Kidney (tissue), 14 donors: ENCODE results near the gene ZMYND10. TPM values are rescaled to one million over a fixed set of nuclear protein-coding genes. Genes with fewer than 3 reads are reported as not detected.

ENCODE experiments used
- DNase-seq, 5 donors: peaks; one replicate each; pipeline ENCODE4 v3.0.0-alpha.2; 2013 to 2020
- FAIRE-seq: peaks from 2 replicates; lab custom pipeline; 2012; peaks lifted over from hg19 to GRCh38; lab: Jason Lieb, UNC
- H3K27ac ChIP-seq, 2 donors: one replicate each; pipeline ENCODE4 v1.7.0; 2013; ENCODE audit warnings: low read depth in 2 of 2, low read length in 2 of 2, inconsistent platforms in 1 of 2
- H3K27me3 ChIP-seq: one replicate; pipeline ENCODE4 v1.7.1; 2013; ENCODE audit warnings: low read length, inconsistent platforms; ENCODE audit not compliant: control insufficient read depth, insufficient read depth
- H3K36me3 ChIP-seq, 3 donors: one replicate each; pipeline versions ENCODE4 v1.7.0 to v1.7.1; 2013; ENCODE audit warnings: low read length in 3 of 3, control low read depth in 1 of 3, inconsistent platforms in 1 of 3; ENCODE audit not compliant: insufficient read depth in 3 of 3, control insufficient read depth in 2 of 3
- H3K4me1 ChIP-seq, 3 donors: one replicate each; pipeline versions ENCODE4 v1.7.0 to v1.7.1; 2013; ENCODE audit warnings: low read length in 3 of 3, inconsistent platforms in 1 of 3, low read depth in 1 of 3; ENCODE audit not compliant: control insufficient read depth in 2 of 3, insufficient read depth in 2 of 3
- H3K4me3 ChIP-seq, 3 donors: one replicate each; pipeline versions ENCODE4 v1.7.0 to v1.8.1; 2013; ENCODE audit warnings: low read length in 3 of 3, control low read depth in 1 of 3, inconsistent platforms in 1 of 3
- H3K9ac ChIP-seq, 3 donors: one replicate each; pipeline versions ENCODE4 v1.7.0 to v1.7.1; 2013; ENCODE audit warnings: low read length in 3 of 3, control low read depth in 1 of 3, inconsistent platforms in 1 of 3
- H3K9me3 ChIP-seq, 3 donors: one replicate each; pipeline versions ENCODE4 v1.7.0 to v1.7.1; 2013; ENCODE audit warnings: low read length in 3 of 3, control low read depth in 1 of 3, inconsistent platforms in 1 of 3; ENCODE audit not compliant: control insufficient read depth in 2 of 3, insufficient read depth in 1 of 3
- CTCF ChIP-seq: IDR thresholded peaks from 3 replicates; pipeline ENCODE4 v1.5.1; 2012; ENCODE audit warnings: mild to moderate bottlenecking, moderate library complexity, borderline replicate concordance; ENCODE audit not compliant: insufficient read depth; ENCODE audit errors: extremely low read depth
- intact Hi-C: fragments of 100-400 bp; cut with DNase I; formaldehyde crosslinking; loops from one replicate; pipeline ENCODE4 v1.11.1; 2022
- polyA plus RNA-seq: library from polyadenylated mRNA; stranded (reverse); fragments of 350-450 nt; fragmentation: Illumina TruSeq; extraction: RNeasy Lipid Tissue Mini Kit (QIAGEN cat#74804); gene quantifications from one replicate; pipeline ENCODE4 v1.2.3, GENCODE V29; 2014; ENCODE audit warnings: low read depth, low replicate concordance; ENCODE audit not compliant: insufficient read depth
- total RNA-seq: library from RNA; stranded (reverse); fragmentation: NEBNext Ultra II Directional; extraction: Animal tissue kit (Norgen Biotek cat#: 25700); gene quantifications from one replicate; pipeline ENCODE4 v1.2.1, GENCODE V29; 2021
- donor health status: control.
- donor health status: control.
- donor health status: control.
- donor health status: control.
- donor health status: control.
- donor health status: DM: yes; HTN: yes; CAD: no.
- donor health status: Normal renal cell carcinoma (clear cell type).

Gene ZMYND10
- total and polyA plus RNA-seq, 2 donors from 2014 or later: 10.0 to 14.2 TPM

- Histone ChIP-seq H3K9me3 (no peaks in the 10 kb centered on the region), H3K27me3 (no peaks in the 10 kb centered on the region), H3K36me3 (no peaks in the 10 kb centered on the region), H3K9ac (no peak overlapping the region), H3K4me3 (peak overlapping the region in 2 of 3 donors; percentile 28 to 47), H3K4me1 (peaks cover 2 to 18% (median 14%) of the 10 kb centered on the region in 3 donors), H3K27ac (peak overlapping the region; percentile 61 to 75)
- intact Hi-C loops: no loop called here
- TF ChIP-seq CTCF: no peak
- FAIRE-seq: no peak
- DNase-seq: no peak
These were observed 5.4 kb downstream of the ZMYND10 start for GRCh38 chr3:50340147-50340447.

- H3K27ac ChIP-seq: no peak overlapping the region
- H3K36me3 ChIP-seq: no peaks in the 10 kb centered on the region
- no peak for TF ChIP-seq CTCF
- no peak overlapping the region for H3K9ac ChIP-seq
- no peaks in the 10 kb centered on the region for H3K9me3 ChIP-seq
- DNase-seq: no peak
- FAIRE-seq: no peak
- intact Hi-C loops: no loop called here
- peaks cover 2 to 18% (median 14%) of the 10 kb centered on the region in 3 donors for H3K4me1 ChIP-seq
- no peak overlapping the region for H3K4me3 ChIP-seq
- no peaks in the 10 kb centered on the region for H3K27me3 ChIP-seq
These were observed 5.9 kb downstream of the ZMYND10 start for GRCh38 chr3:50339485-50340146.

- TF ChIP-seq CTCF: no peak
- H3K4me1 ChIP-seq: peaks cover 2 to 24% (median 14%) of the 10 kb centered on the region in 3 donors
- no peaks in the 10 kb centered on the region for H3K36me3 ChIP-seq
- H3K27ac ChIP-seq: peak overlapping the region; percentile 16 to 26
- H3K9me3 ChIP-seq: no peaks in the 10 kb centered on the region
- no peak for FAIRE-seq
- H3K4me3 ChIP-seq: no peak overlapping the region
- H3K27me3 ChIP-seq: no peaks in the 10 kb centered on the region
- peak overlapping the region in 1 of 3 donors; percentile 28 for H3K9ac ChIP-seq
- intact Hi-C loops: no loop called here
- DNase-seq: no peak
These were observed 6.6 kb downstream of the ZMYND10 start for GRCh38 chr3:50338965-50339364.
